LoVo (cell line): Measurements from ENCODE around the gene CHL1.
A peak's percentile ranks its signal among the peaks of the same experiment; 100 is the strongest.

ENCODE experiments used
- DNase-seq: peaks from one replicate; pipeline ENCODE4 v3.0.0-alpha.2; 2016; ENCODE audit warnings: low spot score

The CHL1 gene

DNA sequence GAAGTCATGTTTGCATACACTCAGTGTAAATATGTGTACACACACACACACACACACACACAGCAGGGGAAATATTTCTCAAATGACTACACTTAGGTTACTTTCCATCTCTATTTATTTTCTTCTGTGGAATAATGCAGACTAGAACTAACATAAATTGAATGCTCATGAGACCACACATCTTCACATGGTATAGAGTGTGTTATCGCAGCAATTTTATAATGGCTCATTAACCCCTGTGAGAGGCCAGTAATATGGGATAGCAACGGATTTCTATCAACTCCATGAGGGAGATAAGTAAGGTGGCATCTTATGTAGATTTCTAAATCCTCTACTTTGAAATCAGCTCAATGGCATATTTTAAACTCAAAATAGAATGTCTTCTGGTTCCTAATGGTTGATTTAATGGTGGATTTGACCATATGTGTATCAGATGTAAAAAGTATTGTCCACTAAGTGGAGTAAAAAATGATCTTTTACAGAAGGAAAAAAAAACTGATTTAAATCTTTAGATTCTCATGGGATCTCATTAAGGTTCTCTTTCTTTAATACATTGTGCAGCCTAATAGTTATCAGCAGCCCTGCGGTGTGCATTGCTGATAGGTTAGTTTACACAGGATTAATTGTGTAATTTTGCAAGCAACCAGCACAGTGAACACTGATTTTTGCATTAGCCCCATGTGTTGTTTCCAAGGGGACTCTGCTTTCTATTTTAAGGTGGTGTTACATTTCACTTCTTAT, 32.0 kb downstream of the CHL1 start:
- DNase-seq: no peak

DNA sequence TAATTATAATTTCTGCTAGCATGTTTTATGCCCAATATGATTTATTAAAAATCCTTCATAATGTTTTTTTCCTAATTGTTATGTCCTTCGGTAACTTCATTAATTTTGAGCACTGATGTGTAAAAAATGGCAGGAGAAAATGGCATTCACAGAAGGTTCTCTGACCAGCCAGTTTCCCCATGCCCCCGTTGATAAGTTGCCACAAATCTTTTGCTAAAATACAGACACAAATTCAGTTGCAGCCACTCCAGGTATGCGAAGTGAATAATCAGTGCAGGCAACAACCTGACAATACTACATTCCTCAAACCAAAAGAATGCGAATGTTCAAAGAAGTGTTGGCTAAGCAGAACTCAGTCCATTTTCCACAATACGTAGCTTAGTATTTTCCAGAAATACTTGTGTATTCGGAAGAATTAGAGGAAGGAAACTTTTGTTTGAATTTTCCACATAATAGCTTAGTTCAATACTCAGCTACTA, 32.7 kb downstream of the CHL1 start:
- DNase-seq: no peak

DNA sequence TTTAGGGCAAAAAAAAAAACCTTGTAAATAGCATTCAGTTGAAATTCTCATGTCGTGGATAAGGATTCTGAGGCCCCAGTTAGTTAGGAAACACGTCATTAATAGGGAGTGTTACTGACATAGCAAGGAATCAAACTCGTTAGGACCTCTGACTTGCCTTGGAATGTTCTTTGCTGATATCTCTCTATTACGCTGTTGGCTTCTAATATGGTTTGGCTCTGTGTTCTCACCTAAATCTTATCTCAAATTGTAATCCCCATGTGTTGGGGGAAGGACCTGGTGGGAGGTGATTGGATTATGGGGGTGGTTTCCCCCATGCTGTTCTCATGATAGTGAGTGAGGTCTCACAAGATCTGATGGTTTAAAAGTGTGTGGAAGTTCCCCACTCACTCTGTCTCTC, 40.3 kb downstream of the CHL1 start:
- DNase-seq: no peak

DNA sequence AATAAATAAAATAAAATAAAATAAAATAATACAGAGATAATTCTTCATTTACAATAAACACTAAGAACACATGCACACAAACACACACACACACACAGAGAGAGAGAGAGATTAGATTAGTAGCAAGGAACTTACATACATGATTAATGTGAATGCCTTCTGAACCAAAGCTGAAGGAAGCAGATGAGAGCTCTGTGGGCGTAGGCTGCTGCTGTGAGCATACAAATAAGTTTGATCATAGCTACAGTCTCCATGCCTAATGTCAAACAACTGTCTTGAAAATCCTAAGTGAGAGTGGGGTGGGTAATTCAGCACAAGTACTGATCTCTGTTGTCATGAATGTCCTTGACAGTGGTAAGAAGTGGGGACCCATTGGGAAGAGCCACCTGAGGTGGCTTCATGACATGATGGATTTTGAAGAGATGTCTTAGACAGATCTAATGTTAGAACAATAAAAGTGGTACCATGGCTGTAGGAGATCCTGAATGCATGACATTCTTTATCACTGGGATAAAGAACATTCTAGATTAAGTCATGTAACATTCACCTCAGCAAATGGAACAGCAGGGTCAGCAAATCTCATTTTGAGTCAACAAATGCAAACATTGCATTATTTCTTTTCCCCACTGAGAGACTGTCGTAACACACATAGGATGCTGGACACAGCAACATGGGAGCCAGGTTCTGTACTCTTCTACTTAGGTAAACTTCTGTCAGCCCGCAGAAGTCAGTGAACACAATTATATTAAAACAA, 46.2 kb downstream of the CHL1 start:
- no peak for DNase-seq

- DNase-seq: no peak
Measured at GRCh38 chr3:243356-243725, 46.8 kb downstream of the CHL1 start.

- DNase-seq: no peak
Measured at GRCh38 chr3:244041-244440, 47.5 kb downstream of the CHL1 start.

- no peak for DNase-seq
Measured at GRCh38 chr3:247916-248315, 51.4 kb downstream of the CHL1 start.

DNA sequence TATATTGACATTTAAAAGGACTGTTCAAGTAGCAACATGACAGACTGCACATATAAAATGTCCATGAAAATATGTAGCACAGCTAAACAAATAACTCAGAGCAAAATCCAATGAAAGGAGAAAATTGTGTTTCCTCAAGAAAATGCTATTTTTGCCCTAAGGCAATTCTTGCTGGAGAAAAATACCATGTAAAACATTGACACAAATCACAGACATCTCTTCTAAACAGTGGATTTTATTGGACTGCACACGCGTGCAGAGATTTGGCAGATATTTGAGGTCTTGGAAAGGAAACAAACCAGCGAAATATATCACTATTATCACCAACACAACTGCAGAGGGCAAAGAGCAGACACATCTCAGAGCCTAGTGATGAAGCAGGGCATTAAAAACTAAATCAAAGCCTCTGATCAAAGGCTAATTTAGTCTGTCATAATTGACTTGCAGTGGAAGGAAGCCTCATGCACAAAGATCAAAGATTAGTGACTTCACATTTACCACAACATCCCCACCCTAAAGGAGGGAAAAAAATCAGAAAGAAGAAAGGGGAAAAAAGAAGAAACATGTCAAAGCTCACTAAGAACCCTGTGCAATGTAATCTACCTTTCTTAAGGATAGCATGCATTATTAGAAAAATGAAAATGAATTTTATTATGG, 52.4 kb downstream of the CHL1 start:
- DNase-seq: no peak

- no peak for DNase-seq
Measured at GRCh38 chr3:249587-250262, 53.2 kb downstream of the CHL1 start.

GRCh38 chr3:256501-256900, 59.9 kb downstream of the CHL1 start:
- no peak for DNase-seq

DNA sequence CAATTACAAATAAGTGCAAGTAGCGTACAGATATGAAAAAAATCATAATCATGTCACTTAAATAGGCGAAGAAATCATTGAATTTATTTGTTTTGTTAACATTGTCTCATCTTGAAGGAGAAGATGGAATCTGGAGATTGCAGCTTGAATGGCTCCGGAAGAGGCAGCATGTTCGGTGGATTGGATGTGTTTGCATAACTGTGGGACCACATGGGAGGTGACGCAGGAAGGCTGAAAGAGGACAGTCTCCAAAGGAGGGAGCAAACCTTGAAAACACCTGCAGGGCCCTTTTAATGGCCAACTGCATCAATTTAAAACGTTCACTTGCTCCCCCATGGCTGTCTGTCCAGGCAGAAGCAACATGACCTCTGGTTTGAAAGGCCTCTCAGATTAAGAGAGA, 61.3 kb downstream of the CHL1 start:
- DNase-seq: no peak

GRCh38 chr3:260898-261297, 64.3 kb downstream of the CHL1 start:
- no peak for DNase-seq

DNA sequence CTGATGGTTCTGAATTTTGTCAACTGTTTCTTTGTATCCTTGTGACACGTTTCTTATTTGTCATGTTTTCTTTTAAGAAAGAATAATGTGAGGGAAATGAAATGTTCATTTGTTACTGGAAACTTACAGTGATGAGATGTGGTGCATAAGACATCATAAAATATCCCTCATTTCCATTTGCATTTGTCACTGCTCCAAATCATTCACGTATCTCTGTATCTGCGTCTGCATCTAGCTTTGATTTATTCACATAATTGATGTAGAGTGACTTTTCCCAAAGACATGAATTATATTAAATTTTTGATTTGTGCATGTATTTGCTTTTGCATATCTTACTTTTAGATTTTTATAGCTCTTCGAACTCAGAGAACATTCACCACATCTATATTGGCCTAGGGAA, 66.8 kb downstream of the CHL1 start:
- DNase-seq: no peak

- peak; percentile 46 for DNase-seq
Measured at GRCh38 chr3:264394-265156, 68.0 kb downstream of the CHL1 start.

DNA sequence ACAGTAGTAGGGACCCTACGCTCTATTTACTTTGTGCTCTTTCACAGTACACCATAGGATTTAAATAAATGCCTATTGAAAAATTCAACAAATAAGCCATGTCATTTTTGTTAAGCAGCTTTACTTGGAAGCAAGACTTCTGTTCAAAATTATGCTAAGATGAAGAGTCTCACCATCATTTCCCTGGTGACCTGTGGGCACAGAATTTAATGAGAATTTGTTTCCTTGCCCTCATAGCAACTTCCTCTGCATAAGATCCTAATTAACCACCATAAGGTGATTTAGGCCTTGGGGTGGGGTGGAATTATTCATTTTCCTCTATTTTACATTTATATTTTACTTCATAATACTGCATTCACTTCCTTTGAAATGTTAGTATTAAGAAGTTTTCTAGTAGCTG, 70.5 kb downstream of the CHL1 start:
- DNase-seq: no peak

- DNase-seq: no peak
Measured at GRCh38 chr3:270688-271087, 74.1 kb downstream of the CHL1 start.

DNA sequence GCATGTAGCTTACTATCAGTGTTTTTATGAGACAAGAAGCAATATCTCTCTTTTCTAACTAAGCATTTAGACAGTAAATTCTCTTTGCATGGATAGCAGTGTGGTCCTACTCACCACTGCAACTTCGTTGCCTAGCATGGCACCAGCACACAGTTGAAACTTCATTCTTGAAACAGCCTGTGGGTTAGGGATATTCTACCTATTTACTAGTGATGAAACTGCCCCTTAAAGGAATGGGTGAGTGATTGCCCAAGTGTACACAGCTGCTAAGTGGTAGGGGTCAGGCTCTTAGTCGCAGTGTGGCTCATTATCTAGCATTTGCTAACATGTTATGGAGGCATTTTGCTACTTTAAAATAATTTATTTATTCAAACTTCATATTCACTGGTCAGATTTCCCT, 78.4 kb downstream of the CHL1 start:
- DNase-seq: no peak

- DNase-seq: no peak
Measured at GRCh38 chr3:277873-278272, 81.3 kb downstream of the CHL1 start.

DNA sequence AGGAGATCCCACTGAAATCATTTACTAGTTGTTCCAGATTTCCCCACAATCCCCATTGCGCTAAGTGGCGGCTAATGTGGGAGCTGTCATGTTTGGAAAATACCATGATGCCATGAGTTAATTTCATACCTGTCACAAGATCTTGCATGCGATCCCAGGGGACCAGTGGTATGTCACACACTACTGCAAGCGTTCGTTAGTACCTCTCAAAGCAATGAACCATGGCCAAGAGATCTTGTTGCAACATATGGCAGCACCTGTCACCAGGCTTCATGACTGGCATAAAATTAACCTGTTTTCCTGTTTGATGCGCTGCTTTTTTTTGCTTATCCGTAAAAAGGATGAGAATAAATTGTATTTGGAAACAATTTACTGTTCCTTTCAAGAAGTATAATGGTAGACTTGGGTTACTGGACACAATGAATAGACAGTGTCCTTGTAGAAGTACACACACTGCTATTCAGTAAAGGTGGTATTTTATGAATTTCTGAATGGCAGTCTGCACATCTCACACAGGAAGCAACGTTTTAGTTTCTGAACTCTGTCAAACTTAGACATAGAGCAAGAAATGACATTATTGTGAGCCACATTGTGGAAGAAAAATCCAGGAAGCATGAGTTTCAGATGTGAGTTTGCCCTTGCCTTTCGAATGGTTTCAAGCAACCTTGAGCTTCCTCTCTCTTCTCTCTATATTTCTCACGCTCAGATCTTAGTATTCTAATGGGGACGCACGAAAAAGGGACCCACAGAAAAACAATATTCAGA, 81.9 kb downstream of the CHL1 start:
- no peak for DNase-seq

GRCh38 chr3:279325-279724, 82.8 kb downstream of the CHL1 start:
- no peak for DNase-seq

- DNase-seq: no peak
Measured at GRCh38 chr3:280681-281080, 84.1 kb downstream of the CHL1 start.
